ENCODE data around the gene NCKAP5.

Gene NCKAP5

DNA sequence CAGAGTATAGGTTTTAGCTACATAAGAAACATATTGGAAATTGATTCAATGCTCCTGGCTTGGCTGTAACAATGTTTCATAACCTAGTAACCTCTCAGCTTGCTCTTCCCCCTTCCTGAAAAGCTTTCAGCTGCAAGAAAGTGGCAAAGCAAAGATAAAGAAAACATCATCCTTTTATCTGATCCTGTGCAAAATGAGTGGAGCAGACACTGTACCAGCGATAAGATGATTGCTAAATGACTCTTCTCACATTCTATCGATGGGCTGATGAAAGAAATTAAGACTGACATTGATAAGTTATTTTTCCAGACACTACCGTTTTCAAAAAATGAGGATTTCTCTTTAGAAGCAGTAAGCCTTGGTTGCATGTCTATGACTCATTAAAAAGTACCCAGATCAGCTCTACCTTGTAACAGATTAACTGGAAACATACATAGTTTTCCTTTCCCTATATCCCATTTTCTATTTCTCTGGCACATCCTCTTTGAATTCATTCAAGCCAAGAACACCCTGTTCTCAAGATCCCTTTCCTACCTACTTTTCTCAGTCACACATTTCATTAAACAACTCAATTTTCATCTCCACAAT, 811.2 kb downstream of the NCKAP5 start:
- DNase-seq (ENCODE audit: low spot score) = no peak

GRCh38 chr2:132754867-132755472, 813.3 kb downstream of the NCKAP5 start:
- DNase-seq (ENCODE audit: low spot score) = no peak

DNA sequence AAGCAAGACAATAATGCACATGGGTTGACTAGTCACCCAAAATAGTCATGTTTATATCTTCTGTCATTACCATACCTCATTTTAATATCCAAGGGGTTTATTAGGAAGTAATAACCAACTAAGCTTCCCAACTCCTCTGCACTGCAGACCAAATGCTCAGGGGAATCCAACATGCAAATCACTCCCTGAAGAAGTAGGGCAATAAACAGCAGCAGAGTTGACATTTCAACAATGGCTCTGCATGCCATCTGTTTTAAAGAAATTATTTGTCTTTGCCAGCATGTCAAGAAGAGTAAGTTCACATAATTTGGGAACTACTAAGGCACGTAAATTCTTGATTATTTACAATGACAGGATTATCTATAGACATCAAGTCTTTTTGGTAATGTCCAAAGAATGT, 813.9 kb downstream of the NCKAP5 start:
- no peak for DNase-seq (ENCODE audit: low spot score)

DNA sequence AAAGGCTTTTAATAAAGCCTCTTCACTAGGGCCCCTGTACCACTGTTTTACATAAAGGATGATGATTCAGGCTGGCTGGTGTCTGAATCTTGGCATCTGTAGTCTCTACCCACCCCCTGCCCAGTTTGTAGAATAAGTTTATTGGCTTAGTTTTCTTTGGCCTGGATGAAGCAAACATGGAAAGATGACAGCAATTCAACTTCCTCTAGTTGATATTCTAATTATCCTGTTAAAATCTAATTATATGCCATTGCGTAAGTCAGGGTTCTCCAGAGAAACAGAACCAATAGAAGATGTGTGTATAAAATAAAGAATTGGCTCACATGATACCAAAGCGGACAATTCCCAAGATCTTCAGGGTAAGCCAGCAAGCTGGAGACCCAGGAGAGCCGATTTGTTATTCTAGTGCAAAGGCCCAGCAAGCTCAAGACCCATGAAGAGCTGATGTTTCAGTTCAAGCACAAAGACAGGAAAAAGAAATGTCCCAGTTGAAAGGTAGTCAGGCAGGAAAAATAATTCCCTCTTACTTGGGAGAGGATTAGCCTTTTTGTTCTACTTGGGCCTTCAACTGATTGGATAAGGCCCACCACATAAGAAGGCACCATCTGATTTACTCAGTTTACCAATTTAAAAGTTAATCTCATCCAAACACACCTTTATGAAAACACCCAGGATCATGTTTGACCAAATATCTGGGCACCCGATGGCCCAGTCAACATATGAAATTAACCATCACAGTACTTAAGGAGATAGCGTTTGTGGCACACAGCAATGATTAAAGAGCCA, 815.6 kb downstream of the NCKAP5 start:
- no peak for DNase-seq (ENCODE audit: low spot score)

GRCh38 chr2:132751836-132752235, 816.4 kb downstream of the NCKAP5 start:
- no peak for DNase-seq (ENCODE audit: low spot score)

DNA sequence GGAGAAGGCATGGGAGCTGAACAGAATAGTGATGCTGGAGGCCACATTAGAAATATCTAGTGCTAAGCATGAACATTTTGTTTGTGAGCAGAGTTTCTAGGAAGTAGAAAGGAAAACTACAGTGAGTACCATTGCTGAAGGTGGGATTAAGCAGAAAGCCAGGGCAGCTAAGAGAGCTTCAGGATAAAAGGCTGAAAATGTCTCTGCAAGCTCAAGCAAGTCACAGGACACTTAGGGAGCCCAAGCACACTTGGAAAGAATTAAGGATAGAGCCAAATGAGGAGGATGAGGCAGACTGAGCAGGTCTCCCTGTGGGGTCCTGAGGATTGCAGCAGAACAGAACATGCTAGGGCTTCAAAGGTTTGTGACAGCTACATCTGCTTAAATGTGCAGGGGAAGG, 817.7 kb downstream of the NCKAP5 start:
- no peak for DNase-seq (ENCODE audit: low spot score)

GRCh38 chr2:132747046-132747445, 821.2 kb downstream of the NCKAP5 start:
- DNase-seq (ENCODE audit: low spot score) = no peak

DNA sequence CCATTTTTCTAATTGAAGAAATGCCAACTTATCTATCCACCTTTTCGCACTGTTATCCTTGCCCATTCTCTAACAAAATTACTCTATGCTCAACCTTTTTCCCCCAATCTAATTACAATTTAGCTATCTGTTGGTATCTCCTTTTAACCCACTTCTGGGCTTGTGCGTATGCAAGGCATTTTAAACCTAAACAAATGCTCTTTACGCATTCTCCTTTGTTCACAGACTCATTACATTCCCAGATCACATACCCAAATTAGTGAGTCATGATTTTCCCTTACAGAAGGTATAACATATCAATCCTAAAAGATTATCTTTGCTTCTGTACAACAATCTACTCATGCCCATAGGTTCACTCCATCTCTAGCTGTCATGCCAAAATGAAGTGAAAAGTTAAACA, 826.5 kb downstream of the NCKAP5 start:
- DNase-seq (ENCODE audit: low spot score) = no peak

DNA sequence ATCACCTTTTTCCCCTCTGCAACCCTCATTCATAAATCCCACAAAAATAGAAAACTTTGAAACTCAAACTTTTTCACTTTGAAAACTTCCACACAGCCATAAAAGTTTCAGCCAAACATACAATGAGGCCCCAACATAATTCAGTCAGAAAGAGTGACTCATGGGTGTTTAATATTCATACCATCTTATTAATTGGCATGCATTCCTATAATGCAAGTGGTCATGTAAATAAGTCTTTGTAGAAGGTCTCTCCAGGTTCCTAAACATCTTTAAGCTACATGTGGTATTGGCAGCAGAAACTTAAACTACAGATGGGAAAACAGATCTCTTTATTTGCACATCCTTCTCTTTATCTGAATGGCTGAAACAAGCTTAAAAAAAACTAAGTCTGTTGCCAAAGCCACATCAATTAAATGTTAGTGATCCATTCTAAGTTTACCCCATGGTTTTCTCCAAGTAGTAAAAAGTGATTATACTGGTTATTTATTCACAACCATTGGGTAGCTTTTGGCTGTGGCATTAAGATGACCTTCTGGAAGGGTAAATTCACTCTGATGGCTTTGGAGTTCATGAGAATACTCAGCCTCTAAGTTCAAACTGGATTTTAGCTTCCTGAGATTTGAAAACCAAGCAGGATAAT, 828.1 kb downstream of the NCKAP5 start:
- no peak for DNase-seq (ENCODE audit: low spot score)

GRCh38 chr2:132738223-132738622, 830.0 kb downstream of the NCKAP5 start:
- DNase-seq (ENCODE audit: low spot score) = no peak

DNA sequence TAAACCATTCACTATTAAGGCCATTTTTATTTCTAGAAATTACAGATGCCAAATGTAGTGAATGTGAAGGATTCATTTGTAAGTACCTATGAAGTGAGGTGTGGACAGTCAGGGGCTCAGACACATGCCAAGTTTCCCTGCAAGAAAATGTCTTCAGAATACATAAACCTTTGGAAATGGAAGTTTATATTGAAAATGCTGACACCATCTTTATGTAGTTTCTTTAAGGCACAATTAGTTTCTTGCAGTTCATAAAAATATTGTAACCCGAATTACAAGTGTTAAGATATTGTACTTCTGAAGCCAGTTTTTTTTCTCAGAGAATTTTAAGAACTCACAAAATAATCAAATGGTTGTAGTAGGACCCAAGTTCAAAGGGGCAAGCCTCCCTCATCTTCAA, 832.2 kb downstream of the NCKAP5 start:
- DNase-seq (ENCODE audit: low spot score) = no peak

- DNase-seq (ENCODE audit: low spot score) = no peak
Observed at GRCh38 chr2:132734961-132735360, 833.3 kb downstream of the NCKAP5 start.

- no peak for DNase-seq (ENCODE audit: low spot score)
Observed at GRCh38 chr2:132733094-132733493, 835.2 kb downstream of the NCKAP5 start.

GRCh38 chr2:132732694-132733093, 835.6 kb downstream of the NCKAP5 start:
- no peak for DNase-seq (ENCODE audit: low spot score)

DNA sequence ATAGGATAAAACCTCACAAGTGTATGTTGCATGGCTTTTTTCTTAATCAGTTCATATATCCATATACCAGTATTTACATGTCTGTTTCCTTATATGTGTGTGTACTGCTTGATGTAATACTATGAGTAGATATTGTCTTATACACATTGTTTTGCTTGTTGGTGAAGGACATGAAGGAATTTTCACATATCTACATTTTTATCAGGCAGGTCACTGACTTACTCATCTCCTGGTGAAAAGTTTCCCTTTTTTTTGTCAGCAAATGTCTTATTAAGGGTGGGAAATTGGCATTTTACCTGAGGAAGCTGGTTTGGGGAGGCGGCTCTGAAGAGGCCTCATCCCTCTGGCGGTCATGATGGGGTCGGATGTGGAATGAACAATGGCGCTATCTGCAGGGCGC, 836.8 kb downstream of the NCKAP5 start:
- no peak for DNase-seq (ENCODE audit: low spot score)

- DNase-seq (ENCODE audit: low spot score) = no peak
Observed at GRCh38 chr2:132730611-132731010, 837.7 kb downstream of the NCKAP5 start.

GRCh38 chr2:132729522-132729921, 838.7 kb downstream of the NCKAP5 start:
- no peak for DNase-seq (ENCODE audit: low spot score)

DNA sequence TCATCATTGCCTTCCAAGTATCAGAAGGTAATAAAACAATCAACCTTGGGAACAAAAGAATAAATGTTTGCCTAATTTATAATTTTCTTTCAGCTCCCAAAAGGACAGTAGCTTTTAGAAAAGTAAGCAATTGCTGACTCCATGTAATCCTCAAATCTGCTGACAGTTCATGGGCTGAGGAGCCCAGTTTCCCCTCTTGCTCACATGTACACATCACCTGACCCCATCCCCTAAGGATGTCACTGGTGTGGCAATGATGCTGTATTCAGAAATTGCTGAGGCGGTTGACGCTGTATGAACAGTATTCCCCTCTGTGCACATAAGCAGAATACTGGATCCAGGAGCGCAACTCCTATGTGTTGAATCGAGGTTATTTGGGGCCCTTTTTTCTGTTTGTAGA, 842.1 kb downstream of the NCKAP5 start:
- DNase-seq (ENCODE audit: low spot score) = no peak

DNA sequence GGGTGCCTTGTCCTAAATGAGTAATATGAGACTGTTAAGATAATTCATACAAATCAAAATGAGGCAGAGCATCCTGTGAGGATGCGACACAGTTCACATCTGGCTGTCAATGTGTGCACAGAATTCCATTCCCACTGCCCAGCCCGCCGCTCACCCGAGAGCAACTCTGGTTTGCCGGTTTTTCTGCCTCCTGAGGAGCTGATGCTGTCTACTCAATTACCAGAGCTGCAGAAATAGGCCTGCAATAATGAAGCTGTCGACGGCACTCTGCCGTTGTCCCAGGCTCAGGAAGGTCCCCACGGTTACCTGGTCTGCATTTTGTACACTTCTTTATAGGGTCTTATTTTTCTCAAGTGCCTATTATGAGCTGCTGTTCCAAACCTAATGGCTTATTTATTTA, 842.5 kb downstream of the NCKAP5 start:
- no peak for DNase-seq (ENCODE audit: low spot score)

DNA sequence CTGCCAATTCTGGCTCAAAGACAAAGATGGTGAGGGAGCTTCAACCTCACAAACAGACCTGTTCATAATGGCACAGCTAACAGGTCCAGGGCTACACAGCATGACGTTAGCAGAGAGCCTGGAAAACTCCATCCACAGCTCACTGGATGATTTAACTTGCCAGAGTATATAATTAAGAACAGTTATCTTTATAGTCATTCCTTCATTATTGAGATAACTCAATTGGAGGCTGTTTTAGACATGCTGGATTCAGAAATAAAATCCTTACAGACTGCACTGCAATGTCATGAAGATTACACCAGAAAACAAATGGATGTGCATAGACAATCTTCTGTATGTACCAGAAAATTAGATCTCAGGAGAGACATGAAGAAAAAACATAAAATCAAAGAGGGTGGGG, 843.1 kb downstream of the NCKAP5 start:
- DNase-seq (ENCODE audit: low spot score) = no peak

GRCh38 chr2:132721938-132722337, 846.3 kb downstream of the NCKAP5 start:
- no peak for DNase-seq (ENCODE audit: low spot score)

DNA sequence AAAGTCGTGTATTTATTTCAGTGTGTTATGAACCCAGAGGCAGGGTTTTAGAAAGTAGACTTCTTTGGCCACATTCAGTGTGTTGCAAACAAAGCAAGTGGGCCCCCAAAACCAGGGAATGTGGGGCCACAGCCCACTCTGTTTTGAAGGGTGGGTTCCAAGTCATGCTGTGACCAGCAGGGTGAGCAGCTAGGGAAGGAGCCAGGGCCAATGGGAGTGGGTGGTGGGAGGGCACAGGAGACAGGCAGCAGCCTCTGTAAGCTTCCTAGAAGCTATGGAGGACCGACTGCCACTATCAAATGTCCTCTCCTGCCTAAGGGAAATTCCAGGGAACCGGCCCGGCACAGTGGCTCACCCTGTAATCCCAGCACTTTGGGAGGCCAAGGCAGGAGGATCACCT, 847.9 kb downstream of the NCKAP5 start:
- DNase-seq (ENCODE audit: low spot score) = no peak

GRCh38 chr2:132719480-132719879, 848.8 kb downstream of the NCKAP5 start:
- no peak for DNase-seq (ENCODE audit: low spot score)

Data from AG20443 (cell line).